Neural cell (in vitro differentiated cells): ENCODE measurements around the gene MEN1. TPM values are rescaled to one million over a fixed set of nuclear protein-coding genes. Genes with fewer than 3 reads are reported as not detected.
A peak's percentile ranks its signal among the peaks of the same experiment; 100 is the strongest.
"Not testable (repeated sequence)": the region's sequence is repeated elsewhere in the genome, so short reads cannot be mapped to it uniquely, and the experiment has no call there.

Experiments
- H2AFZ ChIP-seq: fragments of 200-600, 300-800 bp; sonication (generic), shearing (Covaris generic); 2 replicates; pipeline ENCODE4 v1.6.0; 2014; ENCODE audit warnings: low read depth, mild to moderate bottlenecking, antibody characterized with exemption, low read length, moderate library complexity
- H3F3A ChIP-seq: fragments of 200-600 bp; shearing (Covaris generic); 2 replicates; pipeline ENCODE4 v1.6.1; 2016; ENCODE audit warnings: mild to moderate bottlenecking, moderate library complexity, mixed read lengths, antibody characterized with exemption, low read length; ENCODE audit not compliant: insufficient read depth, poor library complexity, severe bottlenecking
- H3K27ac ChIP-seq: fragments of 200-600, 300-800 bp; sonication (generic), shearing (Covaris generic); 2 replicates; pipeline ENCODE4 v1.5.1; 2014; ENCODE audit warnings: mild to moderate bottlenecking, low read length, moderate library complexity
- H3K27me3 ChIP-seq: fragments of 300-800, 200-600 bp; sonication (generic), shearing (Covaris generic); 2 replicates; pipeline ENCODE4 v1.6.0; 2014; ENCODE audit warnings: mild to moderate bottlenecking, low read depth, low read length, moderate library complexity; ENCODE audit not compliant: insufficient read depth
- H3K36me3 ChIP-seq: fragments of 300-800, 200-600 bp; sonication (generic), shearing (Covaris generic); 2 replicates; pipeline ENCODE4 v1.5.1; 2014; ENCODE audit warnings: mild to moderate bottlenecking, antibody characterized with exemption, low read length, moderate library complexity; ENCODE audit not compliant: insufficient read depth
- H3K4me2 ChIP-seq: fragments of 300-800, 200-600 bp; sonication (generic), shearing (Covaris generic); 2 replicates; pipeline ENCODE4 v1.6.0; 2014; ENCODE audit warnings: mild to moderate bottlenecking, low read length
- H3K4me3 ChIP-seq: fragments of 300-800, 200-600 bp; sonication (generic), shearing (Covaris generic); 2 replicates; pipeline ENCODE4 v1.5.1; 2014; ENCODE audit warnings: mild to moderate bottlenecking, low read length, moderate library complexity
- H3K79me2 ChIP-seq: fragments of 200-600 bp; shearing (Covaris generic); replicated peaks from 2 replicates; pipeline ENCODE4 v1.6.0; 2014; ENCODE audit warnings: mild to moderate bottlenecking, low read length, moderate library complexity; ENCODE audit not compliant: insufficient read depth
- H3K9ac ChIP-seq: fragments of 300-800, 200-600 bp; sonication (generic), shearing (Covaris generic); 2 replicates; pipeline ENCODE4 v1.6.1; 2016; ENCODE audit warnings: mild to moderate bottlenecking, low read length, mixed read lengths
- H3K9me2 ChIP-seq: fragments of 200-600 bp; shearing (Covaris generic); 2 replicates; pipeline ENCODE4 v1.6.1; 2016; ENCODE audit warnings: mild to moderate bottlenecking, low read length, mixed read lengths; ENCODE audit not compliant: insufficient read depth
- H3K9me3 ChIP-seq: fragments of 200-600, 300-800 bp; sonication (generic), shearing (Covaris generic); 2 replicates; pipeline ENCODE4 v1.6.1; 2016; ENCODE audit warnings: mild to moderate bottlenecking, mixed run types, low read length, moderate library complexity, mixed read lengths
- H4K20me1 ChIP-seq: fragments of 200-600 bp; shearing (Covaris generic); 2 replicates; pipeline ENCODE4 v1.6.1; 2016; ENCODE audit warnings: mild to moderate bottlenecking, mixed run types; ENCODE audit not compliant: insufficient read depth
- CTCF ChIP-seq: fragments of 450-650 bp; IDR thresholded peaks from 2 replicates; pipeline ENCODE4 v1.5.1; 2014; ENCODE audit warnings: antibody characterized with exemption, mild to moderate bottlenecking, moderate library complexity; ENCODE audit not compliant: poor library complexity, severe bottlenecking
- EP300 ChIP-seq: fragments of 450-650 bp; conservative IDR thresholded peaks from 2 replicates; pipeline ENCODE4 v1.6.1; 2014; ENCODE audit warnings: antibody characterized with exemption, mild to moderate bottlenecking, moderate library complexity; ENCODE audit not compliant: poor library complexity, severe bottlenecking
- EZH2 ChIP-seq: fragments of 200-600, 300-800 bp; shearing (Covaris generic), sonication (generic); IDR thresholded peaks from 2 replicates; pipeline ENCODE4 v1.6.1; 2014; ENCODE audit warnings: antibody characterized with exemption, low read length, borderline replicate concordance, mild to moderate bottlenecking; ENCODE audit not compliant: insufficient read depth, poor library complexity, severe bottlenecking
- MXI1 ChIP-seq: fragments of 450-650 bp; conservative IDR thresholded peaks from 2 replicates; pipeline ENCODE4 v1.6.1; 2014; ENCODE audit warnings: antibody characterized with exemption, mild to moderate bottlenecking; ENCODE audit not compliant: poor library complexity, severe bottlenecking
- POLR2AphosphoS5 ChIP-seq: IDR thresholded peaks from 2 replicates; pipeline ENCODE4 v1.6.1; 2012
- RAD21 ChIP-seq: fragments of 450-650 bp; conservative IDR thresholded peaks from 2 replicates; pipeline ENCODE4 v1.6.1; 2014; ENCODE audit warnings: antibody characterized with exemption, mild to moderate bottlenecking, moderate library complexity
- SMC3 ChIP-seq: fragments of 450-650 bp; conservative IDR thresholded peaks from 2 replicates; pipeline ENCODE4 v1.6.1; 2014; ENCODE audit warnings: antibody characterized with exemption, mild to moderate bottlenecking, moderate library complexity; ENCODE audit not compliant: poor library complexity
- TAF1 ChIP-seq: IDR thresholded peaks from 2 replicates; pipeline ENCODE4 v1.6.1; 2012; ENCODE audit warnings: low read depth
- polyA plus RNA-seq: library from polyadenylated mRNA; depleted of rRNA; stranded (reverse); fragments of >200 nt; gene quantifications from 2 replicates; pipeline ENCODE4 v1.2.3, GENCODE V29; 2014
- TF ChIP-seq, protein P1 (sequence below): IDR thresholded peaks from 2 replicates; pipeline ENCODE4 v1.6.1; 2012; ENCODE audit warnings: borderline replicate concordance

MEN1 gene
- polyA plus RNA-seq, 1 donor from 2014 or later = 16.8 TPM

GRCh38 chr11:64848214-64848825 lies 38.0 kb upstream of the MEN1 start:
- no peaks in the 10 kb centered on the region for H3K79me2 ChIP-seq
- no peak overlapping the region for H3K9ac ChIP-seq
- peaks cover 24% of the 10 kb centered on the region for H3K27me3 ChIP-seq
- no peak overlapping the region for H3K4me2 ChIP-seq
- no peak overlapping the region for H3K27ac ChIP-seq
- H3K9me2 ChIP-seq = no peaks in the 10 kb centered on the region
- H3F3A ChIP-seq = no peaks in the 10 kb centered on the region
- no peak overlapping the region for H3K4me3 ChIP-seq
- H4K20me1 ChIP-seq = no peaks in the 10 kb centered on the region
- TF ChIP-seq MXI1 (no peak), SMC3 (no peak), CTCF (no peak), POLR2AphosphoS5 (no peak), EP300 (no peak), EZH2 (no peak), TAF1 (no peak)
- TF ChIP-seq, protein P1, sequence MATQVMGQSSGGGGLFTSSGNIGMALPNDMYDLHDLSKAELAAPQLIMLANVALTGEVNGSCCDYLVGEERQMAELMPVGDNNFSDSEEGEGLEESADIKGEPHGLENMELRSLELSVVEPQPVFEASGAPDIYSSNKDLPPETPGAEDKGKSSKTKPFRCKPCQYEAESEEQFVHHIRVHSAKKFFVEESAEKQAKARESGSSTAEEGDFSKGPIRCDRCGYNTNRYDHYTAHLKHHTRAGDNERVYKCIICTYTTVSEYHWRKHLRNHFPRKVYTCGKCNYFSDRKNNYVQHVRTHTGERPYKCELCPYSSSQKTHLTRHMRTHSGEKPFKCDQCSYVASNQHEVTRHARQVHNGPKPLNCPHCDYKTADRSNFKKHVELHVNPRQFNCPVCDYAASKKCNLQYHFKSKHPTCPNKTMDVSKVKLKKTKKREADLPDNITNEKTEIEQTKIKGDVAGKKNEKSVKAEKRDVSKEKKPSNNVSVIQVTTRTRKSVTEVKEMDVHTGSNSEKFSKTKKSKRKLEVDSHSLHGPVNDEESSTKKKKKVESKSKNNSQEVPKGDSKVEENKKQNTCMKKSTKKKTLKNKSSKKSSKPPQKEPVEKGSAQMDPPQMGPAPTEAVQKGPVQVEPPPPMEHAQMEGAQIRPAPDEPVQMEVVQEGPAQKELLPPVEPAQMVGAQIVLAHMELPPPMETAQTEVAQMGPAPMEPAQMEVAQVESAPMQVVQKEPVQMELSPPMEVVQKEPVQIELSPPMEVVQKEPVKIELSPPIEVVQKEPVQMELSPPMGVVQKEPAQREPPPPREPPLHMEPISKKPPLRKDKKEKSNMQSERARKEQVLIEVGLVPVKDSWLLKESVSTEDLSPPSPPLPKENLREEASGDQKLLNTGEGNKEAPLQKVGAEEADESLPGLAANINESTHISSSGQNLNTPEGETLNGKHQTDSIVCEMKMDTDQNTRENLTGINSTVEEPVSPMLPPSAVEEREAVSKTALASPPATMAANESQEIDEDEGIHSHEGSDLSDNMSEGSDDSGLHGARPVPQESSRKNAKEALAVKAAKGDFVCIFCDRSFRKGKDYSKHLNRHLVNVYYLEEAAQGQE = no peak
- H3K36me3 ChIP-seq = no peaks in the 10 kb centered on the region
- no peak overlapping the region for H2AFZ ChIP-seq
- no peaks in the 10 kb centered on the region for H3K9me3 ChIP-seq

DNA sequence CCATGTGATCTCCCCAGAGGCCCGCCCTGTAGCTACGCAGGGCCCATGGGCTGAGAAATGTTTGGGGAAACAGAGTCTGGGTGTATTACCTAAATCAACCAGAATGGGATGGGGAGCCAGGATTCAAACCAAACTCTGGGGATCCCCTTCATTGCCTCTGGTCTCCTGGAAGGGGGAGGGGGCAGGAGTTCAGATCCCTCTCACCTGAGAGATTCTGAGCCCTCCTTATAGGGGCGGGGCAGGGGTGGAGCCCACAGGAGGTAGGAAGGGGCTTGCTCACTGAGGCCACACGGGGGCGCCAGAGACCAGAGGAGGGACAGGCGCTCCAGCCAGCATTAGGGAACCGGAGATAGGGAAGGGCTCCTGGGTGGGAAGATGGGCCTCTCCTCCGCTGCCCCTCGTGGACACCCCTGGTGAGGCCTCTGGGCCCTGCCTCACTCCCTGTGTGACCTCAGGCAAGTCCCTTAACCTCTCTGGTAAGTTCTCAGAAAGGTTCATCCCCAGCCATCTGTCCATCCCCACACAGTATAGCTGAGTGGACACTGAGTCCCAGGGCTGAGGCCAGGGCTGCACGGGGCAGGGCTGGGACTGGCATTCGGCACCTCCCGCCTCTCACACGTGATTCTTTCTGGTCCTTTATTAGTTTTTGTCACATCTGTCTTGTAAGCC lies 36.8 kb upstream of the MEN1 start:
- Histone ChIP-seq H3K4me2 (no peak overlapping the region), H3K79me2 (no peaks in the 10 kb centered on the region), H3K36me3 (no peaks in the 10 kb centered on the region), H3K9me3 (no peaks in the 10 kb centered on the region), H3K27ac (no peak overlapping the region), H3K27me3 (peaks cover 25% of the 10 kb centered on the region), H3F3A (no peaks in the 10 kb centered on the region), H3K9me2 (no peaks in the 10 kb centered on the region), H4K20me1 (no peaks in the 10 kb centered on the region), H2AFZ (no peak overlapping the region), H3K4me3 (no peak overlapping the region), H3K9ac (no peak overlapping the region)
- no peak for TF ChIP-seq EP300
- TF ChIP-seq, protein P1 = no peak
- no peak for TF ChIP-seq EZH2
- TF ChIP-seq TAF1 = no peak
- peak; percentile 93 for TF ChIP-seq RAD21
- peak; percentile 95 for TF ChIP-seq CTCF
- no peak for TF ChIP-seq MXI1
- TF ChIP-seq SMC3 = peak; percentile 80
- no peak for TF ChIP-seq POLR2AphosphoS5

DNA sequence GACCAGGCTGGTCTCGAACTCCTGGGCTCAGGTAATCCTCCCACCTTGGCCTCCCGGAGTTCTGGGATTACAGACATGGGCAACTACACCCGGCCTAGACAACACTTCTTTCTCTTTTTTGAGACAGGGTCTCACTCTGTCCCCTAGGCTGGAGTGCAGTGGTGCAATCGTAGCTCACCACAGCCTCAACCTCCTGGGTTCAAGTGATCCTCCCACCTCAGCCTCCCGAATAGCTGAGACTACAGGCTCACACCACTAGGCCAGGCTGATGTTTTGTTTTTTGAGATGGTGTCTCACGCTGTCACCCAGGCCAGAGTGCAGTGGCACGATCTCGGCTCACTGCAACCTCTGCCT lies 35.4 kb upstream of the MEN1 start:
- not testable (repeated sequence) for H3K4me3 ChIP-seq, H3K27ac ChIP-seq, H3K36me3 ChIP-seq, H3K9me3 ChIP-seq, H3K79me2 ChIP-seq, H3K9ac ChIP-seq, H2AFZ ChIP-seq, H3K9me2 ChIP-seq, H3F3A ChIP-seq, H4K20me1 ChIP-seq, H3K4me2 ChIP-seq
- H3K27me3 ChIP-seq = peaks cover 25% of the 10 kb centered on the region
